NCI-H1048 (cell line): ENCODE data around the gene CNST.
"Not testable (repeated sequence)": the region's sequence is repeated elsewhere in the genome, so short reads cannot be mapped to it uniquely, and the experiment has no call there.

Experiments
- DNase-seq: peaks from one replicate; lab custom pipeline; 2025; lab: John Stamatoyannopoulos, UW

The CNST gene

GRCh38 chr1:246583448-246584185 lies 17.4 kb downstream of the CNST start:
- DNase-seq: no peak

DNA sequence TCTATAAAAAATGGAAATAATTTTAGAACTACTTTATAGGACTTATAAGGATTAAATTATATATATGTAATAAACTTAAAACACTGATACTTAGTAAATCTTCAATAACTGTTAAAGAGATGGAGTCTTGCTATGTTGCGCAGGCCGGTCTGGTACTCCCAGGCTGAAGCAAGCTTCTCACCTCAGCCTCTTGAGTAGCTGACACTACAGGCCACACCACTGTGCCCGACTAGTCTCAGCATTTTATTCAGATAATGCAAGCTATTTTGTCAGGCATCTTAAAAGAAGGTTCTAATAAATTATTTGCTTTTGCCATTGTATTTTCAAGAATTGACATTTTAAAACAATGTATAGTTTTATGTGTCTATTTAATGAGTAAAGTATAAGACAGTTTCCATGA lies 20.8 kb downstream of the CNST start:
- DNase-seq: no peak

DNA sequence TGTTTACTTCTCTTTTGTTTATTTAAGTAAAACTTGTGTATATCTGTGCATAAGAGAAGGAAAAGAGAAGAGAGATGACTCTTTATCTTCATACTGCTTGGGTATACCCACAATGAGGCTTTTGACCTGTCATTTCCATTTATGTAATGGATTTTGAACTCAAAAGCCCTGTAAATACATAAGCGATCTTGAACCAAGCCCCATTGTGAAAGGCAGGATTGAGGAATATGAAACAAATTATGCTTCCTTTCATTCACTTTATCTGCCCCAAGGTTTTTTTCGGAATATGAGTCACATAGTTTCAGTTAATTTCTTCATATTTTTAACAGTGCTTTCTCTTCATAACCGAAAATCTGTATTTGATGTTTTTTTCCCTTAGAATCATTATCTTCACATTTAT lies 21.4 kb downstream of the CNST start:
- no peak for DNase-seq

DNA sequence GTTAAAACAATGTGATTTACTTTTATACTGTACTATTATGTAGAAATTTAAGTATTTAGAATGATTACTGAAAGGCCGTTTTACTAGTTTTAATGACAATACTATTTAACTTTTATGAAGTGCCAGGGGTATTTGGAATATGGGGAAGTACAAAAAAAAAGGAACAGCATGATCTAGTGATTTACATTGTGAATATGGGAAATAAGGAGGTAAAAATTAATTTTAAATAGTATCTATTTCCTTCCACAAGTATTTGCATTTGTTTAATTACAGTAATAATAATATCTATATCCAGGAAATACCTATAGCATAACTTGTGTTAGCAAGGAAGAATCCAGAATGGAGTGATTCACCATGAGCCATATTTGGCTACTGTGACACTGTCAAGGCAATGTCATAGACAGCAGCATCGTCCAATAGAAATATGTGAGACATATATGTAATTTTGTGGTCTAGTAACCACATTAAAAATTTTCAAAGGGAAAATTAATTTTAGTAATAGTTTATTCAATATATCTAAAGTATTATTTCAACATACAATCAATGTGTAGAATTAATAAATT lies 22.0 kb downstream of the CNST start:
- DNase-seq: no peak

DNA sequence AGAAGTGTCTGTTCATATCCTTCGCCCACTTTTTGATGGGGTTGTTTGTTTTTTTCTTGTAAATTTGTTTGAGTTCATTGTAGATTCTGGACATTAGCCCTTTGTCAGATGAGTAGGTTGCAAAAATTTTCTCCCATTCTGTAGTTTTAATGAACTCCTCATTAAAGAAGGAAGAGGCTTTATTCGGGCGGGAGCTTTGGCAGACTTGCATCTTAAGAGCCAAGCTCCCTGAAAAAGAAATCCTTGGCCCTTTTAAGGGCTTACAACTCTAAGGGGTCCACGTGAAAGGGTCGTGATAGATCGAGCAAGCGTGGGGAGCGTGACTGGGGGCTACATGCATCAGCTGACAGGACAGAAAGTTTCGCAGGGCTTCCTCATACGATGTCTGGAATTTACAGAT lies 23.7 kb downstream of the CNST start:
- DNase-seq: not testable (repeated sequence)

- no peak for DNase-seq
Measured at GRCh38 chr1:246591047-246591446, 24.8 kb downstream of the CNST start.

- DNase-seq: no peak
Measured at GRCh38 chr1:246591504-246591903, 25.2 kb downstream of the CNST start.

- DNase-seq: no peak
Measured at GRCh38 chr1:246591958-246592357, 25.7 kb downstream of the CNST start.

GRCh38 chr1:246592695-246593094 lies 26.4 kb downstream of the CNST start:
- DNase-seq: no peak

DNA sequence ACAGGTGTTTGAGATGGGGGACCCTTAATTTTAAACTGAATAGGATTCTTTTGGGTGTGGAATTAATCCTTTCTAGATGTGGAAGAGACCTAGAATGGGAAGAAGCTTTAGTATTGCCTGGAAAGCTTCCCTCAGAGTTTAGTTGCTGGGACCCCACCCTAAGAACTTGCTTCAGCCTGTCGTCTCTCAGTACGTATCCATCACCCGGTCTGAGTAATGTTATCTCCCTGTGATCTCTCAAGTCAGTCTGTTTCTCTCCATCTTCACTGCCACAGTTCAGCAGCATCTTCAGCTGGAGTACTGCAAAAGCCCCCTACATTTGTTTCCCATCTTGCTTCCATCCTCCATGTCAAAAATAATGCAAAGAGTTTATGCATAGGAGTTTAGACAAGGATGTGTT lies 28.9 kb downstream of the CNST start:
- no peak for DNase-seq

DNA sequence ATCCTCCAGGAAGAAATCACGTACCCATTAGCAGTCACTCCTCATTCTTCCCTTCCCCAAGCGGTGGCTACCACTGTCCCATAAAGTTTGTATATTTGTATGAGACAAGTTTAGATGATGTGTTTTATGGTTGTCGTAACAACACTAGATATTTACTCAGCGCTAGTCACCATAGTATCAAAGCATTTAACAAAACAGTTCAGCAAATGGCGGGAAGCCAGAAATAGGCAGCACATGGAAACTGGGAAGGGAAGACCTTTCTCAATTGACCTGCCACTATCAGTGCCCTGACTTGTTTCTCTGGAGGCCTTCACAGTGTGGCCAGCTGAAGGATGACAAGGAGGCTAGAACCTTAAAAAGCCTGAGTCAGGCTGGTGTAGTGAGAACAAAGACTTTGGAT lies 31.1 kb downstream of the CNST start:
- DNase-seq: no peak

- DNase-seq: no peak
Measured at GRCh38 chr1:246597971-246598370, 31.7 kb downstream of the CNST start.

- DNase-seq: no peak
Measured at GRCh38 chr1:246599315-246599714, 33.1 kb downstream of the CNST start.

- no peak for DNase-seq
Measured at GRCh38 chr1:246600579-246600978, 34.3 kb downstream of the CNST start.

DNA sequence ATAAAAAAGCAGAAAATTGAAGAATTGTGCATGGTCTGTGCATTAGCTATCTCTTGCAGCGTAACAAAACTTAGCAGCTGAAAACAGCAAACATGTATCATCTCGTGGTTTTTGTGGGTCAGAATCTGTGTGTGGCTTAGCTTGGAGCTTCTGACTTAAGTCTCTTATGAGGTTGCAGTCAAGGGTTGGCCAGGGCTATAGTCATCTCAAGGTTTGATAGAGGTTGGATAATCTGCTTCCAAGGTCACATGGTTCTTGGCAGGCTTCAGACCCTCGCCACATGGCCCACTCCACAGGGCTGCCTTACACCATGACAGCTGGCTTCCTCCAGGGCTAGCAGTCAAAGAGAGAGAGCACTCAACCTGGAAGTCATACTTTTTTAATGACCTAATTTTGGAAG lies 35.9 kb downstream of the CNST start:
- no peak for DNase-seq

DNA sequence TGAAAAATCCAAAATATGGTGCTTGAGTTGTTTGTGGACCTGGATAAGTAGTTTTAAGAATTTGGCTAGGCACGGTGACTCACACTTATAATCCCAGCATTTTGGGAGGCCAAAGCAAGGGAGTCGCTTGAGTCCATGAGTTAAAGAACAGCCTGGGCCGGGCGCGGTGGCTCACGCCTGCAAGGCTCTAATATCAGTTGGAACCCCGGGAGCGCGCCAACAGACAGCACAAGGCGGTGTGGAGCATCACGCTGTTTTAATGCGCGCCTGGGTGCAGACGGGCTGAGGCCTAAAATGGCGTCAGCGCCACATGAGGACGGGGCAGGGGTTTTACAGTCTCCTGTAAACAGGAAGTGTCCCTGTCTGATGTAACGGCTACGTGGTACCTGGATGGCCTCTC lies 39.0 kb downstream of the CNST start:
- DNase-seq: not testable (repeated sequence)

- DNase-seq: no peak
Measured at GRCh38 chr1:246607462-246607861, 41.2 kb downstream of the CNST start.

GRCh38 chr1:246608616-246609376 lies 42.5 kb downstream of the CNST start:
- no peak for DNase-seq

- no peak for DNase-seq
Measured at GRCh38 chr1:246609632-246610031, 43.4 kb downstream of the CNST start.

GRCh38 chr1:246613096-246613758 lies 47.0 kb downstream of the CNST start:
- DNase-seq: no peak

DNA sequence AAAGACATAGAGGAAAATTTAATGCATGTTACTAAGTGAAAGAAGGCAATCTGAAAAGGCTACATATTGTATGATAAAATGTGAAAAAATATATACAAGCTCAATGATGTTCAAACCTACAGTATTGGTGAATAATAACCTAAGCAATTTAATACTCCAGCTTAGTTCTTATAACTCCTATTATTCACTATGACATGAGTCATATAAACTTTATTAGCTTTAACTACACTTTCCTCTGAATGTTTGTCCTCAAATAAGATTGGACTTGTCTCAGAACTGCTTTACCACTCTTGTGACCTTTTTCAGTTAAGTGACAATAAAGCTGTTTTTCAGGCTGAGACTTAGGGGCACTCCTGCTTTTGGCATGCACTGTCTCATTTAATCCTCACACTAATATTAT lies 50.9 kb downstream of the CNST start:
- DNase-seq: no peak

- DNase-seq: no peak
Measured at GRCh38 chr1:246617768-246618167, 51.5 kb downstream of the CNST start.
